DND-41 (cell line): ENCODE results near the gene ANKRD39.

ENCODE experiments used
- EZH2 ChIP-seq: IDR thresholded peaks from 3 replicates; pipeline ENCODE4 v1.6.1; 2012; ENCODE audit warnings: borderline replicate concordance, low read depth, mild to moderate bottlenecking, moderate library complexity, low read length, inconsistent platforms; ENCODE audit not compliant: severe bottlenecking
- TF ChIP-seq, protein P1 (sequence below): IDR thresholded peaks from 2 replicates; pipeline ENCODE4 v1.5.1; 2012; ENCODE audit warnings: borderline replicate concordance, low read length, moderate library complexity, mild to moderate bottlenecking; ENCODE audit not compliant: poor library complexity, severe bottlenecking; ENCODE audit errors: extremely low read depth

- TF ChIP-seq, protein P1, sequence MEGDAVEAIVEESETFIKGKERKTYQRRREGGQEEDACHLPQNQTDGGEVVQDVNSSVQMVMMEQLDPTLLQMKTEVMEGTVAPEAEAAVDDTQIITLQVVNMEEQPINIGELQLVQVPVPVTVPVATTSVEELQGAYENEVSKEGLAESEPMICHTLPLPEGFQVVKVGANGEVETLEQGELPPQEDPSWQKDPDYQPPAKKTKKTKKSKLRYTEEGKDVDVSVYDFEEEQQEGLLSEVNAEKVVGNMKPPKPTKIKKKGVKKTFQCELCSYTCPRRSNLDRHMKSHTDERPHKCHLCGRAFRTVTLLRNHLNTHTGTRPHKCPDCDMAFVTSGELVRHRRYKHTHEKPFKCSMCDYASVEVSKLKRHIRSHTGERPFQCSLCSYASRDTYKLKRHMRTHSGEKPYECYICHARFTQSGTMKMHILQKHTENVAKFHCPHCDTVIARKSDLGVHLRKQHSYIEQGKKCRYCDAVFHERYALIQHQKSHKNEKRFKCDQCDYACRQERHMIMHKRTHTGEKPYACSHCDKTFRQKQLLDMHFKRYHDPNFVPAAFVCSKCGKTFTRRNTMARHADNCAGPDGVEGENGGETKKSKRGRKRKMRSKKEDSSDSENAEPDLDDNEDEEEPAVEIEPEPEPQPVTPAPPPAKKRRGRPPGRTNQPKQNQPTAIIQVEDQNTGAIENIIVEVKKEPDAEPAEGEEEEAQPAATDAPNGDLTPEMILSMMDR = no peak
- TF ChIP-seq EZH2 = no peak
Observed at GRCh38 chr2:96867756-96868554, 10.1 kb upstream of the ANKRD39 start.
